DOHH2 (cell line): ENCODE results near the gene BLOC1S4.

Experiments
- EZH2phosphoT487 ChIP-seq: fragments of 200-600 bp; sonication (generic); IDR thresholded peaks from 2 replicates; pipeline ENCODE4 v1.6.1; 2017; ENCODE audit warnings: borderline replicate concordance, mild to moderate bottlenecking, antibody characterized with exemption, low read length, moderate library complexity, mixed read lengths
- TF ChIP-seq, protein P1 (sequence below): fragments of 200-600 bp; sonication (generic); IDR thresholded peaks from one replicate; pipeline ENCODE4 v1.5.1; 2014; ENCODE audit warnings: antibody characterized with exemption, mild to moderate bottlenecking, low read depth, low read length; ENCODE audit not compliant: poor library complexity, severe bottlenecking

DNA sequence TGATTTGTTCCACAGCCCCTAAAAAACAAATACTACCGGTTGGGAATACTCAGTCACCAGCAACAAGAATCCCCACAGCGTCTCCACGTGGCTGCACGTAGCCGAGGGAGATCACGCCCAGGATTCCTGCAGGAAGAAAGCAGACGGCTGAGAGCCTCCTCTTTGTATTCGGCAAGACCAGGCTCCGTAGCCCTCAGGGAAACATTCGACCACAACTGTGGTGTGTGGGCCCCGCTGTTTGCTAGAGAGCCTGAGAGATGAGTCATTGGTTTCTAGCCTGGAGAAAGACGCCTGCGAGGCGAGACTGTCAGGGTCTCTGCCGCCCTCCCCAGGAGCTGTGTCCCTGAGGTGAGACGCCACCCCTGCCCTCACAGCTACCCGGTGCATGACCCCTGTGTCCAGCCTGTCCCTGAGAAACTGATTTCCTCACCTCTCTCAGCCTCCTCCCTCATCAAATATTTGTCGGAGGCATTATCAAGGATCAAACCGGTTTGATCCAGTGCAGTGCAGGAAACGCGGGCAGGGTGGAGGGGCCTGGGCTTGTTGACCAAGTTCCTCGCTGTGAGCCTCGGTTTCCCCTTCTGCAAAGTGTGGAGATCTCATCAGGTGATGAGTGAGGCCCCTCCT lies 27.0 kb upstream of the BLOC1S4 start:
- TF ChIP-seq, protein P1, sequence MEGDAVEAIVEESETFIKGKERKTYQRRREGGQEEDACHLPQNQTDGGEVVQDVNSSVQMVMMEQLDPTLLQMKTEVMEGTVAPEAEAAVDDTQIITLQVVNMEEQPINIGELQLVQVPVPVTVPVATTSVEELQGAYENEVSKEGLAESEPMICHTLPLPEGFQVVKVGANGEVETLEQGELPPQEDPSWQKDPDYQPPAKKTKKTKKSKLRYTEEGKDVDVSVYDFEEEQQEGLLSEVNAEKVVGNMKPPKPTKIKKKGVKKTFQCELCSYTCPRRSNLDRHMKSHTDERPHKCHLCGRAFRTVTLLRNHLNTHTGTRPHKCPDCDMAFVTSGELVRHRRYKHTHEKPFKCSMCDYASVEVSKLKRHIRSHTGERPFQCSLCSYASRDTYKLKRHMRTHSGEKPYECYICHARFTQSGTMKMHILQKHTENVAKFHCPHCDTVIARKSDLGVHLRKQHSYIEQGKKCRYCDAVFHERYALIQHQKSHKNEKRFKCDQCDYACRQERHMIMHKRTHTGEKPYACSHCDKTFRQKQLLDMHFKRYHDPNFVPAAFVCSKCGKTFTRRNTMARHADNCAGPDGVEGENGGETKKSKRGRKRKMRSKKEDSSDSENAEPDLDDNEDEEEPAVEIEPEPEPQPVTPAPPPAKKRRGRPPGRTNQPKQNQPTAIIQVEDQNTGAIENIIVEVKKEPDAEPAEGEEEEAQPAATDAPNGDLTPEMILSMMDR, result no peak
- no peak for TF ChIP-seq EZH2phosphoT487
